Mesendoderm (in vitro differentiated cells): ENCODE results near the gene NLRP1.

ENCODE experiments used
- DNase-seq: peaks from one replicate; pipeline ENCODE4 v3.0.0; 2013
- H2AK5ac ChIP-seq: 2 replicates; pipeline ENCODE4 v1.6.1; 2013; ENCODE audit warnings: low read length, inconsistent platforms
- H2BK120ac ChIP-seq: 2 replicates; pipeline ENCODE4 v1.6.1; 2013; ENCODE audit warnings: low read depth, mild to moderate bottlenecking, low read length, moderate library complexity, mixed read lengths
- H2BK15ac ChIP-seq: replicated peaks from 2 replicates; pipeline ENCODE4 v1.6.1; 2013; ENCODE audit warnings: low read depth, mild to moderate bottlenecking, moderate library complexity
- H2BK5ac ChIP-seq: 2 replicates; pipeline ENCODE4 v1.6.1; 2013; ENCODE audit warnings: low read length, inconsistent platforms
- H3K18ac ChIP-seq: 2 replicates; pipeline ENCODE4 v1.6.1; 2013; ENCODE audit warnings: mild to moderate bottlenecking, low read length, mixed read lengths
- H3K23ac ChIP-seq: one replicate; pipeline ENCODE4 v1.6.1; 2013; ENCODE audit warnings: low read length
- H3K27ac ChIP-seq: 2 replicates; pipeline ENCODE4 v1.5.1; 2013; ENCODE audit warnings: low read depth, mild to moderate bottlenecking, inconsistent platforms, low read length, moderate library complexity
- H3K27me3 ChIP-seq: 2 replicates; pipeline ENCODE4 v1.6.1; 2013; ENCODE audit warnings: low read length, control low read depth, mild to moderate bottlenecking, inconsistent platforms; ENCODE audit not compliant: insufficient read depth, poor library complexity
- H3K36me3 ChIP-seq: 2 replicates; pipeline ENCODE4 v1.6.1; 2013; ENCODE audit warnings: low read length, inconsistent platforms; ENCODE audit not compliant: control insufficient read depth, insufficient read depth
- H3K4ac ChIP-seq: one replicate; pipeline ENCODE4 v1.6.1; 2013; ENCODE audit warnings: low read depth, mild to moderate bottlenecking, low read length, moderate library complexity
- H3K4me1 ChIP-seq: 2 replicates; pipeline ENCODE4 v1.6.1; 2013; ENCODE audit warnings: low read depth, low read length, inconsistent platforms; ENCODE audit not compliant: control insufficient read depth
- H3K4me2 ChIP-seq: 2 replicates; pipeline ENCODE4 v1.6.1; 2013; ENCODE audit warnings: low read length
- H3K4me3 ChIP-seq: 2 replicates; pipeline ENCODE4 v1.5.1; 2013; ENCODE audit warnings: mild to moderate bottlenecking, low read length
- H3K56ac ChIP-seq: one replicate; pipeline ENCODE4 v1.6.1; 2013; ENCODE audit warnings: low read length
- H3K79me1 ChIP-seq: 2 replicates; pipeline ENCODE4 v1.6.1; 2013; ENCODE audit warnings: low read length, inconsistent platforms
- H3K79me2 ChIP-seq: 2 replicates; pipeline ENCODE4 v1.6.1; 2013; ENCODE audit warnings: mild to moderate bottlenecking, low read length; ENCODE audit not compliant: control insufficient read depth, insufficient read depth
- H3K9ac ChIP-seq: 2 replicates; pipeline ENCODE4 v1.6.1; 2013; ENCODE audit warnings: low read length, inconsistent platforms
- H4K5ac ChIP-seq: one replicate; pipeline ENCODE4 v1.6.1; 2013; ENCODE audit warnings: low read length
- H4K8ac ChIP-seq: one replicate; pipeline ENCODE4 v1.6.1; 2013; ENCODE audit warnings: low read depth, mild to moderate bottlenecking, control low read depth, low read length, moderate library complexity
- WGBS: extraction: QIAGEN DNeasy Blood & Tissue Kit; methylation state at CpG from one replicate; pipeline ENCODE4 v1.1.7; 2013; ENCODE audit warnings: low lambda C conversion rate, missing lambda C conversion rate; ENCODE audit not compliant: insufficient coverage; ENCODE audit errors: extremely low coverage; 5-methylcytosine and 5-hydroxymethylcytosine counted together

NLRP1 gene

DNA sequence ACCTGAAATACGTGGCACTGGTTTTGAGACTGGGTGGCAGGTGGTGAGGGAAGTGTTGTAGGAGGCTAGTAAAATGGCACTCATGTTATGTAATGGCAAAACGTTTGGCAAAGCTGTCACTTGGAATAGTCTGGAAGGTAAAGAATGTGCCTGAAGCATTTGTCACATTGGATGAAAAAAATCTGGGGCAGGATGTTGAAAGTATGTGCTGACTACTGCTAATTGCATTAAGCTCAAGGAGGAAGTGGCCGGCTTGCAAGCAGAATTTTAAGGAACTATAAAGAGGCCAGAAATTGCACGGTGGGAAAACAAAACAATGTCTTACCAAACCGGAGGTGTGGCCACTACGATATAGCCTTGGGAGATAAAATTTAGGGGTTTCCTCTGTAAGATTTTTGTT lies 26.6 kb upstream of the NLRP1 start:
- H3K79me1 ChIP-seq = no peaks in the 10 kb centered on the region
- H3K79me2 ChIP-seq = no peaks in the 10 kb centered on the region
- no peak overlapping the region for H2AK5ac ChIP-seq
- H4K8ac ChIP-seq = no peak overlapping the region
- no peak overlapping the region for H3K18ac ChIP-seq
- WGBS = no CpG with 5 or more reads among the region's 6 CpGs
- no peak overlapping the region for H3K4ac ChIP-seq
- no peak overlapping the region for H3K9ac ChIP-seq
- H3K36me3 ChIP-seq = no peaks in the 10 kb centered on the region
- DNase-seq = peak; percentile 57
- H3K4me2 ChIP-seq = no peak overlapping the region
- no peak overlapping the region for H4K5ac ChIP-seq
- no peak overlapping the region for H3K4me3 ChIP-seq
- H2BK120ac ChIP-seq = no peak overlapping the region
- H3K4me1 ChIP-seq = no peaks in the 10 kb centered on the region
- H3K27ac ChIP-seq = no peak overlapping the region
- H3K27me3 ChIP-seq = no peaks in the 10 kb centered on the region
- H2BK15ac ChIP-seq = no peak overlapping the region
- no peak overlapping the region for H2BK5ac ChIP-seq
- H3K23ac ChIP-seq = no peak overlapping the region
- no peak overlapping the region for H3K56ac ChIP-seq

DNA sequence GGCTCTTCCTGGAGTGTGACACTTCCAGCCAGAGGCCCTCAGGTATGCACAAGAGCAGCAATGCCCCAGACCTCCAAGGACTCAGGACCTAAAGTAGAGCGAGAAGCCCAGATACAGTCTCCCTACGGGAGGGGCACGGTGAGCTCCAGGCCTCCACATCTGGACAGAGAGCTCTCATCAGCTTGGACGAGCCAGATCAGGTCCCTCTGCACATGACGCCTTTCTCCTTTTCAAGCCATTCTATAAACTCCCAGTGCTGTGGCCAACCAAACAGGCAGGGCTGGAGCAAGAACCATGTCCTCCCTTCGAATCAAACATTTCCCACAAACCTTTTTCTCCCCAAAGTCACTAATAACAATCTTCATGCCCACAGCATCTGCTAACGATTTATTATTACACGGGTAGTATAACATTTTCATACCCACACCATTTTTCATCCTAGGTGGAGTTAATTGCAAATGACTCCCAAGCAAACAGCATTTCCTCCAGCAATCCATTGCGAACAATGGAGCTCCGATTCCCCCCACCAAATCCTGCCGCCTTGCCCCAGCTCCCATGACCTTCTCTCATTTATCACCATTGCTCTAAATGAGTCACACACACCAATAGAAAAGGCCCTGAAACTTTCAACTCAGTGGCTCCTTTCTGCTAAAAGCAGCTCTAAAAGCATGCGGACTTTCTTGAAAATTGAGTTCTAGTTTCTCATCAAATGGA lies 24.2 kb upstream of the NLRP1 start:
- no peak for DNase-seq
- Histone ChIP-seq H2AK5ac (no peak overlapping the region), H4K8ac (no peak overlapping the region), H3K56ac (no peak overlapping the region), H3K79me1 (no peaks in the 10 kb centered on the region), H3K4me2 (no peak overlapping the region), H4K5ac (no peak overlapping the region), H3K4ac (no peak overlapping the region), H3K36me3 (no peaks in the 10 kb centered on the region), H3K79me2 (no peaks in the 10 kb centered on the region), H3K9ac (no peak overlapping the region), H3K18ac (no peak overlapping the region), H2BK120ac (no peak overlapping the region), H2BK5ac (no peak overlapping the region), H3K23ac (no peak overlapping the region), H3K27ac (no peak overlapping the region), H3K27me3 (no peaks in the 10 kb centered on the region), H3K4me3 (no peak overlapping the region), H2BK15ac (no peak overlapping the region), H3K4me1 (no peaks in the 10 kb centered on the region)
- 100% methylated on average over 1 of the region's 12 CpGs for WGBS

DNA sequence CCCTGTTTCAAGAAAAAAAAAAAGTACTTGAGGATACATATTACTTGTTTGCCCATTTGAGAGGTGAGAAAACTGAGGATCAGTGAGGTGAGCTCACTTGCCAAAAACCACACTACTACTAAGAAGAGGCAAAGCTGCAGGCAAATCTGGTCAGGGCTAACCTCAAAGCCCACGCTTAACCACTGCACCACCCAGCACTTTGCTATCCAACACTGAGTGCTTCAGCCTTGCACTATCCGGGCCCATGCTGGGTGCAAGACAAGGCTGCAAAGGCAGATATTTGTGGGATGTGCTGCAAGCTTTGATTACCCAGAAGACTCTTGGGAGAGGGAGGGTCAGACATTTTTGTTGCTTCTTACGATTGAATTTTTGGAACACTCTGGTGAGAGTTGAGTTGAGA lies 23.6 kb upstream of the NLRP1 start:
- H3K18ac ChIP-seq = no peak overlapping the region
- no peak overlapping the region for H4K5ac ChIP-seq
- DNase-seq = no peak
- no peaks in the 10 kb centered on the region for H3K79me1 ChIP-seq
- no peak overlapping the region for H3K56ac ChIP-seq
- no peak overlapping the region for H2BK15ac ChIP-seq
- H3K27me3 ChIP-seq = no peaks in the 10 kb centered on the region
- no peaks in the 10 kb centered on the region for H3K4me1 ChIP-seq
- H3K4ac ChIP-seq = no peak overlapping the region
- no peak overlapping the region for H3K23ac ChIP-seq
- no peak overlapping the region for H2BK5ac ChIP-seq
- H3K9ac ChIP-seq = no peak overlapping the region
- WGBS = no CpG with 5 or more reads among the region's 3 CpGs
- no peaks in the 10 kb centered on the region for H3K36me3 ChIP-seq
- no peaks in the 10 kb centered on the region for H3K79me2 ChIP-seq
- H3K4me2 ChIP-seq = no peak overlapping the region
- H3K27ac ChIP-seq = no peak overlapping the region
- H2BK120ac ChIP-seq = no peak overlapping the region
- no peak overlapping the region for H3K4me3 ChIP-seq
- no peak overlapping the region for H2AK5ac ChIP-seq
- no peak overlapping the region for H4K8ac ChIP-seq

DNA sequence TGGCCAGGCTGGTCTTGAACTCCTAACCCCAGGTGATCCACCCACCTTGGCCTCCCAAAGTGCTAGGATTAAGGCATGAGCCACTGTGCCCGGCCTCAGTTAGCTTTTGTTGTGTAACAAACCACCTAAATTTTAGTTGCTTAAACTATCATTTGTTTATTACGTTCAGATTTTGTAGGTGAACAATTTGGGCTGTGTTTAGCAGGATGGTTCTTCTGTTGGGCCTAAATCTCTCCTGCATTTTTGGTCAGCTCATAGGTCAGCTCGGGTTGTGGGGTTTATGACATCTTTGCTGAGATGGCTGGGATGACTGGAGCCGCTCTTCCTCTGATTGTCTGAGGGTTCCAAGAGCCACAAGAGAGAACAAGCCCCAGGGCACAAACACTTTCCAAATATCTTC lies 21.1 kb upstream of the NLRP1 start:
- Histone ChIP-seq H3K9ac (no peak overlapping the region), H3K4me1 (no peaks in the 10 kb centered on the region), H4K5ac (no peak overlapping the region), H3K23ac (no peak overlapping the region), H2BK120ac (no peak overlapping the region), H3K4me2 (no peak overlapping the region), H3K18ac (no peak overlapping the region), H2BK15ac (no peak overlapping the region), H2BK5ac (no peak overlapping the region), H3K36me3 (no peaks in the 10 kb centered on the region), H3K56ac (no peak overlapping the region), H4K8ac (no peak overlapping the region), H3K27me3 (no peaks in the 10 kb centered on the region), H3K79me1 (no peaks in the 10 kb centered on the region), H3K27ac (no peak overlapping the region), H2AK5ac (no peak overlapping the region), H3K4ac (no peak overlapping the region), H3K79me2 (no peaks in the 10 kb centered on the region), H3K4me3 (no peak overlapping the region)
- no peak for DNase-seq
- no CpG with 5 or more reads among the region's 4 CpGs for WGBS

DNA sequence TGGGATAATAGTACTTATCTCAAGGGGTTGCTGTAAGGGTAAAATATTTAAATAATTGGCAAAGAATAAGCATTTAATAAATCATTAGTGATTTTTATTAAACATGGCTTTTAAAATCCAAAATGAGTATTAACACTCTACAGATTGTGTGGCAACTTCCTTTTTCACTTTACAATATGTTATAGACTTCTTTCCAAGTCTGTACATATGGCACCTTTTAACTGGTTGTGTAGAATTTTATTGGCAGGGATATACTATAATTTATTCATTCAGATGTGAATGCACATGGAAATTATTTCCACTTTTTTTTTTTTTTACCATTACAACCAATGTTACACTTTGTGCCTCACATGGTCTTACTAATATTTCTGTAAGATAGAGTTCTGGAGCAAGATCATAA lies 15.7 kb upstream of the NLRP1 start:
- no peaks in the 10 kb centered on the region for H3K27me3 ChIP-seq
- no peak overlapping the region for H3K4ac ChIP-seq
- H3K79me1 ChIP-seq = no peaks in the 10 kb centered on the region
- H3K36me3 ChIP-seq = no peaks in the 10 kb centered on the region
- no peak overlapping the region for H3K18ac ChIP-seq
- DNase-seq = no peak
- no peaks in the 10 kb centered on the region for H3K79me2 ChIP-seq
- no peak overlapping the region for H3K4me3 ChIP-seq
- no peak overlapping the region for H3K9ac ChIP-seq
- no peak overlapping the region for H2BK5ac ChIP-seq
- H3K4me1 ChIP-seq = no peaks in the 10 kb centered on the region
- H2BK120ac ChIP-seq = no peak overlapping the region
- H4K8ac ChIP-seq = no peak overlapping the region
- H3K4me2 ChIP-seq = no peak overlapping the region
- no peak overlapping the region for H3K56ac ChIP-seq
- H2BK15ac ChIP-seq = no peak overlapping the region
- no peak overlapping the region for H4K5ac ChIP-seq
- no peak overlapping the region for H2AK5ac ChIP-seq
- H3K23ac ChIP-seq = no peak overlapping the region
- no peak overlapping the region for H3K27ac ChIP-seq

DNA sequence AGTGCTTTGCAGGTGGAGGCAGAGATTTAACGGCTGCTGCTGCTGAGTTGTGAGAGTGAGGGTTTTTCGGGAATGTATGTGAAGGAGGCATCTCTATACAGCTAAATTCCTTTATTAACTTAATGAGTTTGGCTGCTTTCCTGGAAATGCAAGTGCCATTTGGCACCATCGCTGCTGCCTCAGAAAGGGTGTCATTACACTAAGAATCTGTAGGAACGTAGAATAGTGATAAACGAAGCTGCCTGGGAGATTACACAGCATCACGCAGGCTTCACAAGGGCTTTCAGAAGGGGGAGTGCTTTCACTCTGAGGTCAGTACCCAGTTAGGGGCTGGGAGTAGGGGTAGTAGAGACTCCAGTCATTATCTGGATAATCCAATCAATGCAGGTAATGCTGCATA lies 14.1 kb upstream of the NLRP1 start:
- H4K8ac ChIP-seq = no peak overlapping the region
- no peaks in the 10 kb centered on the region for H3K4me1 ChIP-seq
- H3K56ac ChIP-seq = no peak overlapping the region
- H3K27me3 ChIP-seq = no peaks in the 10 kb centered on the region
- no peak overlapping the region for H4K5ac ChIP-seq
- H3K4me2 ChIP-seq = no peak overlapping the region
- H3K79me2 ChIP-seq = no peaks in the 10 kb centered on the region
- no CpG with 5 or more reads among the region's 6 CpGs for WGBS
- H2BK5ac ChIP-seq = no peak overlapping the region
- no peak overlapping the region for H3K23ac ChIP-seq
- no peak overlapping the region for H3K18ac ChIP-seq
- no peaks in the 10 kb centered on the region for H3K79me1 ChIP-seq
- peak; percentile 14 for DNase-seq
- H3K9ac ChIP-seq = no peak overlapping the region
- H2BK120ac ChIP-seq = no peak overlapping the region
- no peak overlapping the region for H3K4ac ChIP-seq
- H3K36me3 ChIP-seq = no peaks in the 10 kb centered on the region
- H3K27ac ChIP-seq = no peak overlapping the region
- H2AK5ac ChIP-seq = no peak overlapping the region
- no peak overlapping the region for H2BK15ac ChIP-seq
- H3K4me3 ChIP-seq = no peak overlapping the region
